ENCODE data around the gene BHLHE41.

BHLHE41 gene

DNA sequence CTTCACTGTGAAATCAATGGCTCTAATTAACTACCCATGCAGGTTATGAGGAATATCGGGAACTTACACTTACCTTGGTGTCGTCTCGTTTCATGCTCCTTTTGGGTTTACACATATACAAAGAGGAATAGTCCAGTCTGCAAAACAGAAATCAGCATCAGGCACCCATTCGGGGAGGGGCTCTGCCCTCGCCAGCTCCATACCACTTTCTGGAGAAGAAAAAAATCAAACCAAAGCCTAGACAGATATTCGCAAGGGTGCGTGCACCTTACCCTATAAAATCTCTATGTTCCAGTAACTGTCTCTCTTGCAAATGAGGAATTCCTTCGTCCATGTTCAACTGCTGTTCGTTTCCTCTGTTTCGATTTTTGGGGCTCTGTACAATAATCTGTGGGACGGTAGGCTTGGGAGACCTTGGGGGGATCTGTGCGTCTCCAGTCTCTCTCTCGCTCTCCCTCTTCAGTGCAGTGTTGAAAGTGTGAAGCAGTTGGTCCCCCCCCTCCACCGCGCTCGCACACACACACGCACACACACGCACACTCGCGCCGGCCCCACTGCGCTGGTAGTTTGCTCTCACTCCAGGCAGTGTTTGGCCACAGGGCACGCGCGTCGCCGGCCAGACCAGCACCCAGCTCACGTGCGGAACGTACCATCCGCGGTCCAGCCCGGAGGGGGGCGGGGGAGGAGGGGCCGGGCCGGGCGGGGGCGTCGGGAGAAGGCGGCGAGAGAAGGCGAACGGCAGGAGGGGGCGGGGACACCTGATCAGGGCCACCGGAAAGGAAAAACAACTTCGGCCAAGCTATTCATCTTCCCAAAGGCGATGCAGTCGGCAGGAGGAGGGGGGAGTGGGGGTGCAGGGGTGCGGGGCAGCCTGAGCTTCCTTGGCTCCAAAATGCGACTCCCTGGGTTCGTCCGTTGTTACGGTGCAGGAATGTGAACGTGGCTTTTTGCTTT is at the start of gene BHLHE41:
Gene BHLHE41 (minus strand): TSS at position 592 of the 954 bp plus-strand sequence. CDS start 258 bp downstream, at position 334.
- in situ Hi-C loops (cut with HindIII; ENCODE audit: low sequenced_read_pairs) = no loop called here

DNA sequence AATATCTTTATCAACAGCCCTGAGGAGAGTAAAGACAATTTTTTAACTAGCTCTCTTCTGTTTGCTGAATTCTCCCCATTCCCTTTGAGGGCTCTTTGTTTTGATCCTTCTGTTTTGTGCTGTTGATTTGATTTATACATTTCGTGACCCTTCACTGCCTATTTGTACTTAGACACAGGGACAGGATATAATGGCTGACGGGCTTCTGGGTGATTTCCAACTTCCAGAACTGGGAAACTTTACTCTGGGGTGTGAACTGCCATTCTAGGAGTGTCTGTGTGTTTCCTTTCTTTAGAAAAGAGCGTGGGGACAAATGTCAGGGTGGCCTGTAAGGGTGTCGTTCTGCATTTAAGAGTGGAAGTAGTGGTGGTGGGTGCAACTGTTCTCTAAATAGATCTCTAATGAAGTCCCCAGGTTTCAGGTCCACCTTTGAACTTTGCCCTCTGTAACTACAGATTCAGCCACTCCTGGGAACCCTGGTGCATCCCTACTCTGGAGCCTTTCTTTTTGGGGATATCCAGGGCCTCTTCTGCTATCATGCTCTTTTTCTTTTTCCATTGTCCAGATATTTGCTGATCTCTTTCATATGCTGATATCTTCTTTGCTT is 48.2 kb upstream of the BHLHE41 start:
- in situ Hi-C loops (cut with HindIII; ENCODE audit: low sequenced_read_pairs) = no loop called here

DNA sequence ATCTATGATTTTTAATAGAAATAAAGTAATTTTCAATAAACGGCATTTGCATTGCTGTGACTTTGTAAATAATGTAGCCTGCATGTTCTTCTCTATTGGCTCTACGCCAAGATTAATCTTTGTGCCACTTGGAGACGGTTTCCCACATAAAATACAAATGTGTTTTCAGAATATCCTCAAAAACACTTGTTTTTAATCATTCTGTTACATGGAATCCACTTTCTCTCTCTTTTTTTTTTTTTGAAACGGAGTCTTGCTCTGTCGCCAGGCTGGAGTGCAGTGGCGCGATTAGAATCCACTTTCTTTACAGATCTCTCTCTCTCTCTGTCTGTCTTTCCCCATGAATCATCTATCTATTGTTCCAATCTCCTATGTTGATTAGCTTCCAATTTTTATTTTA is 47.7 kb upstream of the BHLHE41 start:
- in situ Hi-C loops (cut with HindIII; ENCODE audit: low sequenced_read_pairs) = no loop called here

DNA sequence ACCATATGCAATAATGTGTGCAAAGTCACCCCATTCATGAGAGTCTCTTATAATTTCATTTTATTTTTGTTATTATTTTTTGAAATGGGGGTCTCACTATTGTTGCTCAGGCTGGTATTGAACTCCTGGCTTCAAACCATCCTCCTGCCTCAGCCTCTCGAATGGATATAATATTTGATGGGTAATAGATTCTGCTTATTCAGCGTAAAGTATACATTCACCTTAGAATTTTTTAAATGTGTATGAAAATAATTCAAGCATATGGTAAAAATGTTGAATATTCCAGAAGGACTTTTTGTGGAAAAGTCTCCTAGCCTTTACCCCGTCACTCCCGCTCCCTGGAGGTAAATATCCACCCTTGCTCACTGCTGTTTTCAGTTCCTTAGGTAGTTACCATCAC is 47.2 kb upstream of the BHLHE41 start:
- in situ Hi-C loops (cut with HindIII; ENCODE audit: low sequenced_read_pairs) = no loop called here

- in situ Hi-C loops (cut with HindIII; ENCODE audit: low sequenced_read_pairs) = no loop called here
Measured at GRCh38 chr12:26164118-26164517, 39.3 kb upstream of the BHLHE41 start.

GRCh38 chr12:26162905-26163304 is 38.1 kb upstream of the BHLHE41 start:
- in situ Hi-C loops (cut with HindIII; ENCODE audit: low sequenced_read_pairs) = no loop called here

GRCh38 chr12:26162174-26162573 is 37.3 kb upstream of the BHLHE41 start:
- in situ Hi-C loops (cut with HindIII; ENCODE audit: low sequenced_read_pairs) = no loop called here

DNA sequence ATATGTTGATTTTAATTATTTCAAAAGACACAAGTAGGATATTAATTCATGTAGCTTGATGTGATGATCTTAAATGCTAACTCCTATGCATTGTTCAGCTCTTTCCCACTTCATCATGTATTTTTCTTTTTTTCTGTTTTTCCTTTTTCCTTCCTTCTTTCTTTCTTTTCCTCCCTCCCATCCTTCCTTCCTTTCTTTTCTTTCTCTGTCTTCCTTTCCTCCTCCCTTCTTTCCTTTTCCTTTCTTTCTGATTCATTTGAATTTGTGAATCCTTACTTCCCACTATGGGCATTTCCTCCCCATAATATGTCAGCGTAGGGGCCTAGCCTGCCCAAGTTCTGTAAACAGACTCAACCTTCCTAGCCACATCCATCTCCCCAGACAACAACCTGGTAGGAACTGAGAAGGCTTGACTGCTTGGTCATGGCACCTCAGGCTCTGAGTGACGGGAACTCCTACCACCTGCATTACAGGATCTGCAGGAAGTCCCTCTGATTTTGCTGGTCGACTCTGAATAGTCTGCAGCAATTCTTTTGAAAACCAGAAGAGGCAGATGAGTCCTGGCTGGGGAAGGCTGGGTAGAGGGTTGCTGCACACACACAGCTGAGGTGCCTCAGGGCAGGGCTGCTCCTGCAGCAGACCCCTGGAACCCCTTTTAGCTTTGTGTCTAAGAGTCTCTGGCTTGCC is 33.4 kb upstream of the BHLHE41 start:
- in situ Hi-C loops (cut with HindIII; ENCODE audit: low sequenced_read_pairs) = no loop called here

GRCh38 chr12:26157001-26157400 is 32.2 kb upstream of the BHLHE41 start:
- in situ Hi-C loops (cut with HindIII; ENCODE audit: low sequenced_read_pairs) = no loop called here

DNA sequence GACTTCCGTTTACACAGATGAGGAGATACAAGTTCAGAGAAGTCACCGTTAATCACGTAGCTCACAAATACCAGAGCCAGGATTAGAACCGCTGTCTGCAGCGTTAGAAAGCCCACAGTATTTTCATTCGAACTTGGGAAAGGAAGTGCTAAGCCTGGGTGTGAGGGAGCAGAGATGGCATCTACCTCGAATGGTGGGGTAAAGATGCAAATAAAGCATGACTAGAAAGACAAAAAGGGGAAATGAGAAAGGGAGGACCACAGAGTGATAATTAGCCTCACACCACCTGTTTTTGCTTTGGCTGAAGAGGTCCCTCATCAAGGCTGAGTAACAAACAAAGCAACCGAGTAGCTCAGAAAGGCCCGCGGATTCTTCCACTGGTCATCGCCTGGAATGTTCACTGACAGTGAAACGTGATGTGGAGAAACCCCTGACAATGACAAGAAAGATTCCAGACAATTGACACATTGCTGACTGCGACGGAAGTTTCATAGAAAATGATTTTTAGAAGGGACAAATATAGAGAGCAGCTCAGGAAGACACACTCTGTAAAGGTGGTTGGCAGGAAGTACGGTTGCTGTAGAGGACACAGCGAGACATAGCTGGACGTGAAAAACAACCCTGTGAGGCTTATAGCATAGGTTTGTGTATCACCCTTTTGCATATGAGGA is 31.5 kb upstream of the BHLHE41 start:
- in situ Hi-C loops (cut with HindIII; ENCODE audit: low sequenced_read_pairs) = no loop called here

- in situ Hi-C loops (cut with HindIII; ENCODE audit: low sequenced_read_pairs) = no loop called here
Measured at GRCh38 chr12:26153421-26154154, 28.8 kb upstream of the BHLHE41 start.

DNA sequence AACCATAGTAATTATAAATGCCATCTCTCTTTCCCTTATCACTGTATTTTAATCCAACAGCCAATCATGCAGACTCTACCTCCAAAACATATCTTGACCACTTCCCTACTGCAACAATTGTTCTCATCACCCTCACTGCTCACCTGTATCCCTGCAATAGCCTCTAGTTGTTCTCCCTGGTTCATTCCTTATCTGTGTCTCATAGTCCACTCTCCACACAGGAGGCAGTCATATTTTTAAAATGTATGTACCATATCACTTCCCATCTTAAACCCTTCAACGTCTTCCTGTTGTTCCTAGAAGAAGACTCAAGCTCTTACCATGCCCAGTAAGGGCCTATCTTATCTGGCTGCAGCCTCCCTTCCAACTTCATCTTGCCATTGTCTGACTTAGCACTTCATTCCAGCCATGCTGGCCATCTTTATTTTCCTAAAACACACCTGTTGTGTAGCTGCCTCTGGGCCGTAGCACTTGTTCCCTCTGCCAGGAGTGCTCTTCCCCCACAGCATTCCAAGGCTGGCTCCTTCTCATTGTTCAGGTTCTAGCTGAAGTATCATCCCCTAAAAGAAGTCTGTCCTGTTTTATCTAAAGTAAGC is 27.8 kb upstream of the BHLHE41 start:
- in situ Hi-C loops (cut with HindIII; ENCODE audit: low sequenced_read_pairs) = no loop called here

- in situ Hi-C loops (cut with HindIII; ENCODE audit: low sequenced_read_pairs) = no loop called here
Measured at GRCh38 chr12:26150736-26151450, 26.1 kb upstream of the BHLHE41 start.

- in situ Hi-C loops (cut with HindIII; ENCODE audit: low sequenced_read_pairs) = no loop called here
Measured at GRCh38 chr12:26149968-26150500, 25.2 kb upstream of the BHLHE41 start.

- in situ Hi-C loops (cut with HindIII; ENCODE audit: low sequenced_read_pairs) = no loop called here
Measured at GRCh38 chr12:26148291-26148690, 23.5 kb upstream of the BHLHE41 start.

GRCh38 chr12:26143291-26143690 is 18.5 kb upstream of the BHLHE41 start:
- in situ Hi-C loops (cut with HindIII; ENCODE audit: low sequenced_read_pairs) = no loop called here

DNA sequence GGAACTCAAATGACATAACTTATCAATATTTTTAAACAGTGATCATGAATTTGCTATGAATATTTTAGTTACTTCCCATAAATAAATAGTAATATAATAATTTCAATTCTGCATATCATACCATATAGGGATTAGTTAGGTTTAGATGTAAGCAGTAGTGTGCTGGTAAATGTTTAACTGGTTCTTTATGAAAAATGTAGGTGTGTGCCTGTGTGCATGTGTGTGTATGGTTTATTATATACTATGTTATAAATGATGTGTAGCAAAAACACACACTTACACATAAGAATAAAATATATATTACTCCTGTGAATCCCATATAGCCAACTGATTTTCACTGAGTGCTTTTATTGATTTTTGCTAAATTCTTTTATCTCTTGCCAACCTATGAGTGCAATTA is 14.0 kb upstream of the BHLHE41 start:
- in situ Hi-C loops (cut with HindIII; ENCODE audit: low sequenced_read_pairs) = no loop called here

- in situ Hi-C loops (cut with HindIII; ENCODE audit: low sequenced_read_pairs) = no loop called here
Measured at GRCh38 chr12:26136688-26137087, 11.9 kb upstream of the BHLHE41 start.

GRCh38 chr12:26135571-26135970 is 10.7 kb upstream of the BHLHE41 start:
- in situ Hi-C loops (cut with HindIII; ENCODE audit: low sequenced_read_pairs) = no loop called here
